Fibroblast of skin of scalp (primary cell): Measurements from ENCODE around the gene MED28. TPM values are rescaled to one million over a fixed set of nuclear protein-coding genes. Genes with fewer than 3 reads are reported as not detected.
"Not testable (repeated sequence)": the region's sequence is repeated elsewhere in the genome, so short reads cannot be mapped to it uniquely, and the experiment has no call there.

Source experiments
- DNase-seq: peaks from one replicate; pipeline ENCODE4 v3.0.0-alpha.2; 2013
- polyA plus RNA-seq, 2 experiments: library from polyadenylated mRNA; unstranded; fragments of 120-200 nt; gene quantifications; one replicate each; pipeline ENCODE4 v1.2.1, GENCODE V29; 2013; ENCODE audit not compliant: insufficient read length in 2 of 2

MED28 gene, protein sequence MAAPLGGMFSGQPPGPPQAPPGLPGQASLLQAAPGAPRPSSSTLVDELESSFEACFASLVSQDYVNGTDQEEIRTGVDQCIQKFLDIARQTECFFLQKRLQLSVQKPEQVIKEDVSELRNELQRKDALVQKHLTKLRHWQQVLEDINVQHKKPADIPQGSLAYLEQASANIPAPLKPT
- polyA plus RNA-seq (2013, experiment 1 of 2; ENCODE audit: insufficient read length) = 25.6 TPM
- 23.9 TPM for polyA plus RNA-seq (2013, experiment 2 of 2; ENCODE audit: insufficient read length)

DNA sequence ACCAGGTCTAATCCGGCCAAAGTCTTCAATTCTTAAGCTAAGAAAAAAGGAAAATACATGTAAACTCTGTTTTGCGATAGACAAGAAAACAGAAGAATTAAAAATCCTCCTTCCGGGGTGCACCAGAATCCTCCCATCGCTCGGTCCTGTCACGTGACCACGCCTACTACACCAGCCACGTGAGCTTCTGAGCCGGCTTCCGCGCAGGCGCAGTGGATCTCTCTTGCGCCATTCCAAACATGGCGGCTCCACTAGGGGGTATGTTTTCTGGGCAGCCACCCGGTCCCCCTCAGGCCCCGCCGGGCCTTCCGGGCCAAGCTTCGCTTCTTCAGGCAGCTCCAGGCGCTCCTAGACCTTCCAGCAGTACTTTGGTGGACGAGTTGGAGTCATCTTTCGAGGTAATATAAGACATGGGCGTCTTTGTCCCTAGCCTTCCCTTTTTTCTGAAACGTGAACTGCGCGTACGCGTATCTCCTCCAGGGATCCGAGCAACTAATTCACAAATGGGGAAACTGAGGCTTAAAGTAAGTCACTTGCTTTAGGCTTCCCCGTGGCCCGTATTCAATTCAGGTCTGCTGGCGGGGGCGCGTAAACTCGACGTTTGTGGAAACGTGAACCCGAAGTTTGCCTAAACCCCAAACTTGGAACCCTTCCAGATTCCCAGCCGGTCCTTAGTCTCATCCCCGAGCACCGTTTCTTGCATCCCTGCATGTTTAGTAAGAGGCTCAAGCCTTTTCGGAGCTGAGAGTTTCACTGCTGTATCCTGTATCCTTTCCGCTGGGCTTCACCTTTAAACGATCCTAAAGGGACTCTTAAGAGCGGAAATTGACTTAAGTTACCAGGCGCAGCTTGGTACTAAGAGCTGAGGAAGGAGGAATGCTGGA, at the start of gene MED28:
MED28 (plus strand) TSS at position 226 of the 884 bp plus-strand sequence; CDS start at position 240, 14 bp downstream.
- DNase-seq = peak; percentile 96

DNA sequence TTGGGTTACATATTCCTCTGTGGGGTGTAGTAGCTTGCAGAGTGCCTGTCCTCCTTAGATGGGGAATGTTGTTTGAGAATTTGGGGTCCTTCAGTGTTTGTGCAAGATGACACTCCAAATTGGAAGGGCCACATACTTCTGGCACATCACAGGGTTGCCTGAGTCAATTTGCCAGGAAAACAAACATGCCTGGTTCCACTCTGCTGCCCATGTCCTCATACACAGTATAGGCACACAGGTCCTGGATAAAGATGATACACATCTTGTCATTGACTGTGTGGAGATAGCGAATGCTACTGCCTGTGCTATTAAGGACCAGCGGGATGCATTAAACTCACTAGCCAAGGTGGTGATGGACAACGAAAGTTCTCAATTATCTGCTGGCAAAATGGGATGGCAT, 48.6 kb upstream of the MED28 start:
- DNase-seq = no peak

DNA sequence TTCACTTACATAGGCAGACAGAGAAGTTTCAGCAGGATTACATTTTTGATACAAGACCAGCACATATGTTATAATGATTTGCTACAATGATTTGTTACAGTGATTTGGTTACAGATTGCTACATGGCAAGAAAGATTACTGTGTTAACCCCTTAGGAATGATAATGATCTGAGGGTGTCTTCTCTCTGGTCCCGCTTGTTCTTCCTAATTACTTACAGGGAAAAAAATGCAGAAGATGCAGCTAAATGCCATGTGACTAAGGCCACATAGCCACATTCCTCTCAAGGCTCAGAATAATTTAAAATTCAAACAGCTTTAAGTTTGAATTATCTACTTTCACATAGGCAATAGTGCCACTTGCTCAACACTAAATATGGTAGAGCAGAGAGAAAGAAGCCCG, 47.2 kb upstream of the MED28 start:
- DNase-seq = peak; percentile 75

DNA sequence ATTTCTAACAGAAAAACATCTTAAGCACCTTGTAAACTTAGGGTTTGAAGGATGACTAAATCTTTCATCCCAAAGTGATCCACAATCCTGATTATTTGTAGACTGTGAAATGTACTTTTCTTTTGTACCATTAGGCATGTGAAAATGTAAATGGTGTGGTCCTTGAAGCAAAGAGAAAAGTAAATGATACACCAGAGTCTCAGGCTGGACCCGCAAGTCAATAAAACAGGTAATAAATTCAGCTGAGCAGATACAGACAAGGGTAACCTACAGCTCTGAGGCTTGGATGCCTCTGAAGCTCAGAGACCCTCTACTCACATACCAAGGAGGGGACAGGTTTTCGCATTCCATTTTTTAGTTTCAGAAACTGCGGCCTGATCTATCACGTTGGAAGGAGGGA, 40.2 kb upstream of the MED28 start:
- DNase-seq = no peak

DNA sequence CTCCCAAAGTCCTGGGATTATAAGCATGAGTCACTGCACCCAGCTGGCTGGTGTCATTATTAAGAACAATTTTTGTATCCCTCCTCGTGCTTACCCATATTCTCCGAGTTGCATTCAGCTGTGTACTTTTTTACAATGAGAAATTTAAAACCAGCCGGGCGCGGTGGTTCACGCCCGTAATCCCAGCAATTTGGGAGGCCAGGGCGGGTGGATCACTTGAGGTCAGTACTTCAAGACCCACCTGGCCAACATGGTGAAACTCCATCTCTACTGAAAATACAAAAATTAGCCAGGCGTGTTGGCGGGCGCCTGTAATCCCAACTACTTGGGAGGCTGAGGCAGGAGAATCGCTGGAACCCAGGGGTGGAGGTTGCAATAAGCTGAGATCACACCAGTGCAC, 39.3 kb upstream of the MED28 start:
- not testable (repeated sequence) for DNase-seq

DNA sequence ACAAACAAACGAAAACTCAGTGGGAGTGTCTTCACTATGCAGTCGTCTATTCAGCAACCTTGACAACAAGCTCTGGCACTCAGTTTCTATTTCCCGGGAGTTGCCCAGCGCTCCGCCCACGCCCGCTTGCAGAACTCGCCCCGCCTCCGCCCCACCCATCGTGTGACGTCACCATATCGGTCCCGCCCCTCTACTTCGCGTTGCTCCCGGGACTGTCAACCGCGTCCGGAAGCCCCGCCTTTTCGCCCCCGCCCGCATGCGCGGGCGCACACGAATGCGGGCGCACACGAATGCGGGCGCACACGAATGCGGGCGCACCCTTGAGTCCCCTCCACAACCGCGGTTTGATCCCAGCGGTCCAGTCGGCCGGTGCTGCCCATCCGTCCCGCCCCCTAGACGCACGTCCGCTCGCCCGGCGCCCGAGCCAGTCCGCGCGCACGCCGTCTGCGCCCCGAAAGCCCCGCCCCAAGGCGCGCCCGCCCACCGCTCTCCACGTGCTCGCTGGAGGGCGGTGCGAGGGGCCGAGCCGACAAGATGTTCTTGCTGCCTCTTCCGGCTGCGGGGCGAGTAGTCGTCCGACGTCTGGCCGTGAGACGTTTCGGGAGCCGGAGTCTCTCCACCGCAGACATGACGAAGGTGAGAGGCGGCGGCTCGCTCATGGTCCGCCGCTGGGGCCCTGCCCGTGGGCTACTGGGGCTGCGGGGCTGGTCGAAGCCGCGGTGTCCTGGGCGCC, 37.3 kb upstream of the MED28 start, which contains the start of gene LAP3:
LAP3 (plus strand) TSS at position 267 of the 733 bp plus-strand sequence; CDS start at position 535, 268 bp downstream.
- DNase-seq = peak; percentile 96

DNA sequence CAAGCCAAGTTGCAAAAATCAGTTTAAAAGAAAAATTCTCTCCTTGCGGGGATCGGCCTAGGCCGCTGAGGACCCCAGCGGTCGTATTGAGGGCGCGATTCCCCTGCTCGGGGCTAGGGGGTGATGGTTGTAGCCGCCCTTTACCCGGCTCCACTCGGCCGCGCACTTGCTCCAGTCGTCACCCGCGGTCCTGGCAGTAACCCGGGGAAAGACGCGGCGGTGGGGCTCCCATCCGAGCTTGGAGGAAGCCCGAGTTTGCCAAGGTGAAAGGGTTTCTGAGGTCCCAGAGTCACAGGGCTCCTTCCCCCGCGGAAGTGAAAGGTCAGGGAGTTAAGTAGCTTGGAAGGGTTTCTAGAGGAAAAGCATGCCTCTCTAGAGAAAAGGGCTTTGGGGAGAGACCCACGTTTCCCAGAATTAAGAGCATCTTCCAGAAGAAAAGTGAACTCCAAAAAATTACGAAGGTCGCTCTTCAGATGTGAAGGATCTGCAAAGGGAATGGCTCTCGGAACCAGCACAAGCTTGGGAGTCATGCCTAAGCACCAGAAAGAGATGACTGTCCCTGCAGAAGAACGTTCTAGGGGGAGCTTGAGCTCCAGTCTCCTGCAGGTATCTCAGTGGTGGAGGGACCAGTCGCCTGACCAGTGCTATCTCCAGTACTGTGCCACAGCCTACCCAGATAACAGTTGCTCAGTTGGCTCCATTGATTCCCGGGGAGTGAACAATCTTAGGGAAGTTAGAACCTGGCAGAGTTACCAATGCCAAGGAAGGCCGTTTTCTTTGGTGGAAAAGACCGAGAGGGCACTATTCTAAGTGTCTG, 36.6 kb upstream of the MED28 start:
- DNase-seq = no peak

DNA sequence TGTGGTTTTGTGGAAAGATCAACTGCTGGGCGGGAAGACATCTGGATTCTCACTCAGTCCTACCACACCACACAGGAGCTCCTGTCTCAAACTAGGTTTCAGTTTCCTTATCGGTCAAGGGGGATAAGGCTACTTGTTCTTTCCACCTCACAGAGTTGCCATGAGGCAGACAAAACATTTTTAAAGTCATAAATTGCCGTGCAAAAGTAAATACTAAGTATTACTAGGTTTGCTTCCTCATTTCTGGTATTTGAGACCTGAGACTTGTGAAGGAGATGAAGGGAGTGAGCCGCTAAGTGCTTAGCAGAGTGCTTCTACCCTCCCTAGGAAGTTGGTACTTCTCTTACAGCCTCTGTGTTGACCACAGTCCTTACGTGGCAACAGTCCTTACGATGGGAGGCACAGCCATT, 36.0 kb upstream of the MED28 start:
- DNase-seq = no peak

DNA sequence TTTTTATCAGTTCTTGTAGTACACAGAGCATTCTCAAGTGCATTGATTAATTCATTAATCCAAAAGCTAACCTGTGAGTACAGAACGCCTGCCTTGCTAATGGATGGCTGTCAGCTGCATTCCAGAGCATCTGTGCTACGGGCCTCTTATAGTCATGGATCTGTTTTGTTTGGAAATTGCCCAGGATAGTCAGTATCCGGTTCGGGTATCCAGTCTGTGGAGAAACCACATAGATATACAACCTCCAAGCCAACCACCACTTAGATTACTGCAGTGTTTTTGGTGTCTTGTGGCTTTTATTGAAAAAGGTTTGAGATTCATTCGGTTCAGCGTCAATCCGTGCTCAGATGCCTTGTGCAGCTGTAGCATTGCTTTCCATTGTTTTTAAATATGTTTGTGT, 33.5 kb upstream of the MED28 start:
- peak; percentile 14 for DNase-seq

DNA sequence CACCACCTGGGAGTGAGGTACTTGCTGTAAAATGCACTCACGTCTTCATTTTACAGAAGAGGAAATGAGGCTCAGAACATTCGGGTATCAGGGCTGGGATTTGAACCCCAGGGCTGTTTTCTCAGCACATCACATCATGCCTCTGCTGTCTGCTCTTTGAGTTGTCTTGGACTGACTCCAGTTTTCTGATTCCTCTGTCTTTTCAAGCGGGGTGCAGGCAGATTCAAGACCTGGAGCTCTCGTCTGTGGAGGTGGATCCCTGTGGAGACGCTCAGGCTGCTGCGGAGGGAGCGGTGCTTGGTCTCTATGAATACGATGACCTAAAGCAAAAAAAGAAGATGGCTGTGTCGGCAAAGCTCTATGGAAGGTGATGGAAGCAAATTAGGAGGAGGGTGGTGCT, 31.2 kb upstream of the MED28 start:
- no peak for DNase-seq

DNA sequence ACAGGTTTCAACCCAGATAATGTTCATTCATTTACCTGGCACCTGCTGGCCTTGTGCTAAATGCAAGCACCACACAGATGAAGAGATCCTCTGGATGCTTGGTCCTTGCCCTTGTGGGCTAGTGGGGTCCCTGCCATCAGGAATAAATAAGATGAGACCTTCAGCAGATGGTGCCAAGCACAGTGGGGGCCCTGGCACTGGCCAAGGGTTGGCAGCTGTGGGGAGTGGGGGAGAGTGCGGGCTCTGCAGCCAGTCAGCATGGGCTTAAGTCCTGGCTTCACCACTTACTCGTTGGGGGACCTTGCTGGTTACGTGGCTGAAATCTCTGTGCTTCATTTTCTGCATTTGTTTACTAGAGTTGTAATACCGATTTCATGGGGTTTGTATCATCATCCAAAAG, 30.5 kb upstream of the MED28 start:
- no peak for DNase-seq

DNA sequence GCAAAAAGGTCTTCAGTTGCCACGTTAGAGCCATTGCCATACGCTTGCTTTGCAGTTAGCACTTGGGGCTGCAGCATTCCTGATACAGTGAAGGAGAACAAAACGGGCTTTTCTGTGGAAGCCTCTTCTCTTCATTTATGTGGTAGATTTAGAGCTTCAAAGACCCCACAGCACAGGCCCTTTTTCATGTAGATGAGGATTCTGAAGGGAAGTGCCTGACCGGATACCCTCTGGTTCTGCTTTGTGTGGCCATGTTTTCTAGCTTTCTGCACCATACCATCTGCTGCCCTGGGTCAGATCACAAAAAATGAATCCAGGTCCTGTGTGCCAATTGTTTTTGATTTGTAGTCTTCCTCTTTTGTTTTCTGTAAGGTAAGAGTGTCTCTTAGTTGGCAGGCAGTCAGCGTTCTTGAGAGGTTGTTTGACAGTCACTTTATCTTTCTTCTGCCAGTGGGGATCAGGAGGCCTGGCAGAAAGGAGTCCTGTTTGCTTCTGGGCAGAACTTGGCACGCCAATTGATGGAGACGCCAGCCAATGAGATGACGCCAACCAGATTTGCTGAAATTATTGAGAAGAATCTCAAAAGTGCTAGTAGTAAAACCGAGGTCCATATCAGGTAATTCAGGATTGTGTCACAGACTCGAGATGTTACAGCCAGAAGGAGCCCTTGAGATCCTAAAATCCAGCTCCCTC, 29.8 kb upstream of the MED28 start:
- DNase-seq = no peak

DNA sequence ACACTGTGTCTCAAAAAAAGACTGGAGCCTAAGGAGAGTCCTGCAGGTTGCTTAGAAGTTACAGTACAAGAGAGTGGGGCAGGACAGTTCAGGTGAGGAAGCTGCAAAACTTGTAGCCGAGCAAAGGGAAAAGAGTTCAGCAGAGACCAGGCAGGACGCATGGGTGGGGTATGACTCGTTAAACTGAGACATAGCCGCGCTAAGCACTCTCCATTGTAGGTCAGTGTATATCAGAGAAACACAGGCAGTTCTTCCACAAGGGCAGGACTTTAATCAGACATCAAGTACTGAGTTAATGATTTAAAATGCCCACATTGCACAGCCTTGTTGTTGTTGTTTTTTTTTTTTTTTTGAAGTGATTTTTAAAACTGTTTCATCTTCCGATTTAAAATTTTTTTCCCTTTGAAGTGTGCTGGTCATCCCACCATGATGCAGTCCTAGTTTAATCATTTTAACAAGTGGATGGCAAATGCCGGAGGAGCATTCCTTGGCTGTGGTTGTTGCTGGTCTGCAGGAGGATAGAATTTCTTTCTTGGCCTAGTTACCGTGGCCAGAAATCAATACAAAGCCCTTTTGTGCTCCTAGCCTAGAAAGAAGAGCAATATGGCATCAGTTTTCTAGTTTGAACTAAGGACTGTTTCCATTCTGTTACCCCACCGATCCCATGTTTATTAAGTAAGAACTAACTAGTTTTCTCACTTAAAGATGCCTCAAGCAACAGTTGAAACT, 27.2 kb upstream of the MED28 start:
- DNase-seq = no peak

DNA sequence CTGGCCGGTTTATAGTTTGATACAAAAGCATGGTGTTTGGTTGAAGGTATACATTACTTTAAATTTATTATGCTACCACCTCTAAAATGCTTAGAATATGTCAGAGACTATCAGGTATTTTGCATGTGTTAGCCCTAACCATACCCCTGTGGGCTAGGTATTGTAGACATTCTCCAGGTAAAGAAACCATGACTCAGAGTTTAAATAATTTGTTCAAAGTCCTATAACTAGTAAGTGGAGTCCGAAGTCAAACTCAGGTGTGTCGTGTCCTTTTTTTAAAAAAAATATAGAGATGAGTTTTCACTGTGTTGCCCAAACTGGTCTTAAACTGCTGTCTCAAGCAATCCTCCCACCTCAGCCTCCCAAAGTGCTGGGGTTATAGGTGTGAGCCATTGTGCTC, 25.1 kb upstream of the MED28 start:
- DNase-seq = no peak

DNA sequence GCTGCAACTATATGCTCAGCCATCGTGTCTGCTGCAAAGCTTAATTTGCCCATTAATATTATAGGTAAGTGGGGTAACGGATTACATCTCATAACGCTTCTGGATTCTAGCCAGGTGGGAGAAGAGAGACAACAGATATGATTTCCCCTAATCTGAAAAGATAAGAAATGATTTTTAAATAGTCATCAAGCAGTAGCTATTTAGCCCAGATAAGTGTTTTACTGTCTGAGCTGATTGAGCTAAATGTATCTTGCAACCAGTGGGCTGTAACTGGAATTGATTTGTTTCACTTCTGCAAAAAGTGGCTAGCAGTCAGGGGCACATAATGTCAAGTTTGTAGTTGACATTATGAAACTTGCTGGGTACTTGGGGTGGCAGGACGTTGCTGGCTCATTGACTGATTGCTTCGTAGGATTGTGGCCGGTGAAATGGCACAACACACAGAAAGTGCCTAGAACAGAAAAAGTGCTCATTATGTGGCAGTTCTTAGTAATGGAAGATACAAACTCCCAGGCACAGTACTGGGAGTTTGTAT, 18.9 kb upstream of the MED28 start:
- no peak for DNase-seq

DNA sequence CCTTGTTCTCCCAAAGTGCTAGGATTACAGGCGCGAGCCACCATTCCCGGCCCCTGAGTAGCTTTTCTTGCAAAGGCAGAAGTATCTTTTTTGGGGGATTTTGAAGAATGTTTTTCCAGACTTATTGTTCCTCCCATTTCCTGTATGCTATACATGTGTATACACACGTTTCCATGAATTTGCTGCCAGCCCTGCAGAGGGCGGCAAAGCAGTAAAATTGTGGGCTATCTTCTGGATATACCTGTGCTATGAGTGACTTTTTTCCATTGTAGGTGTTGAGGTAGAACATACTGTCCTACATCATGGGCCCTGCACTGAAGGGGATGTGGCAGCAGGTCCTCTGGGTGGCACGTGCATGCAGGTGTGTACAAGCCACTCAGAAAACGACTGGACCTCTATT, 16.9 kb upstream of the MED28 start:
- DNase-seq = no peak

DNA sequence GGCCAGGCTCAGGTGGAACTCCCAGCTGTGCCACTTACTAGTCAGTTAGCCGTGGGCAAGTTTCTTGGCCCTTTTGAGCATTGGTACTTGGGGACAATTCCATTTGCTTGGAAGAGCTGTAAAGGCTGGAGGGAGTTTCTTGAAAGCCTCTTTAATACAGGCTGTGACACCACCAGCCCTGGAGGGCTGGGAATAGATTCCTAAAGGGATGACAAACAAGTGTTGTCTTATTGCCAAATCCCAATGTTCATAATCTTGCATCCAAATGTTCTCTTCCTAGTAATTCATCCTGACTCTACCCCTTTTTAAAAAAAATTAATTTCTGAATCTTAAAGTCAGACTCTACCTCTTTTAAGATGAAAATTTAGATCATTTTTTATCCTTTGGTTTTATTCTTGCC, 14.6 kb upstream of the MED28 start:
- DNase-seq = no peak

DNA sequence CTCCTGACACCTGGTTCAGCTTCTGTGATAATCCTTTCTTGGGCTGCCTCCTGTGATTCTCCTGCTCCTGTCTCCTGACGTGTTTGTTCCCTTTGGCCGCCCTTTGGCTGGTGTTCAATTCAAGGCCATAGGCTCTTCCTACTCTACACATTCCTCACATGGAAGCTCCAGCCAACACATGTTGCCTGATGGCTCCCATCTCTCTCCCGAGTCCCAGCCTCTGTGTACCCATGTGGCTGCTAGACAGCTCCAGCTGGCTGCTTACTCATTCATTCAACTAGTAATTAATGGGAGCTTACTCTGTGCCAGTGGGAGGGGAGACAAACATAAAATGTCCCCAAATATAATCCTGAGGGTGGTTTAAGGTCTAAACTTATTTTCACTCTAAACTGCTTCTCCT, 9.2 kb upstream of the MED28 start:
- no peak for DNase-seq

DNA sequence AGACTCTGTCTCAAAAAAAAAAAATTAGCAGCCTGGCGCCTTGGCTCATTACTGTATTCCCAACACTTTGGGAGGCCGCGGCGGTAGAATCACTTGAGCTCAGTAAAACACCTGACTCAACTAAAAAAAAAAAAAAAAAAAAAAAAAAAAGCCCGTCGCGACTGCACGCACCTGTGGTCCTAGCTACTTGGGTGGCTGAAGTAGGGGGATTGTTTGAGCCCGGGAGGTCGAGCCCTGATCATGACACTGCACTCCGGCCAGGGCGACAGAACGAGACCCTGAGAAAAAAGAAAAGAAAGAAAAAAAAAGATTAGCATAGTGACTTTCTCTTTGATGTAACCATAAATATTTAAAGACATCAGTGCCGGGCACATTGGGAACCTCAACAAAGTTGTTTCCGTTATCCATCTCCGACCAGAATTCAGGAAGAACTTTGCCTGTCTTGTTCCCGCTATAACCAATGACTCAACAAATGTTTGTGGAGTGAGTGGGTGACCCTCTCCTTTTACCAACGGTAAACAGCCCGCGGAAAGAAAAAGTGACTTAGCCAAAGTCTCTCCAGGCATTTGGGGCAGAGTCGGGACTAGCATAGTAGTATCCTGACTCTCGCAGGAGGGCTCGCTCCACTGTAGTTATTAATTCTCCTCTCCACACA, 553 bp upstream of the MED28 start:
- DNase-seq = peak; percentile 64

DNA sequence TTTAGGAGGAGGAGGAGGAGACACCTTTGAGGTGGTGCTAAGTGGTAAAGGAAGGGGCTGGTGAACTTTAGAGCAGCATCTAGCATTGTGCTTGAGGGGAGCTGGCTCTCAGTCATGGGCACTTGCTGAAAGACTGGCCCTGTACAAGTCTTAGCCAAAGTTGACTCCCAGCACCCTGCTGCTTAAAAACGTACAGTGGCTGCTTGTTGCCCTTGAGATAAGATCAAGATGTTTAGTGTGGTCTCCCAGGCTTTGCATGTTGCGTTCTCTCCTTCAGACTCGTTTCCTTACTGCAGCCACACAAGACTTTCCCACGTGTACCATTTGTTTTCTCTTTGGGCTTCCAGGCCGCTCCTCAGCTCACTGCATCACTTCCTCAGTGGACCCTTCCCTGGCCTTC, 1.8 kb downstream of the MED28 start:
- DNase-seq = no peak
